DMS79 treated with DMSO at 0.1 percent for 48 hours (cell line): ENCODE results near the gene BMP7.
A peak's percentile ranks its signal among the peaks of the same experiment; 100 is the strongest.
"Not testable (repeated sequence)": the region's sequence is repeated elsewhere in the genome, so short reads cannot be mapped to it uniquely, and the experiment has no call there.

Experiments used
- DNase-seq: peaks from one replicate; lab custom pipeline; 2025; lab: John Stamatoyannopoulos, UW

Gene BMP7

GRCh38 chr20:57287901-57288300 is 21.5 kb upstream of the BMP7 start:
- DNase-seq = no peak

GRCh38 chr20:57287007-57287880 is 20.8 kb upstream of the BMP7 start:
- peak; percentile 42 for DNase-seq

GRCh38 chr20:57283860-57284259 is 17.4 kb upstream of the BMP7 start:
- no peak for DNase-seq

GRCh38 chr20:57282670-57283361 is 16.4 kb upstream of the BMP7 start:
- DNase-seq = no peak

GRCh38 chr20:57281900-57282299 is 15.5 kb upstream of the BMP7 start:
- no peak for DNase-seq

DNA sequence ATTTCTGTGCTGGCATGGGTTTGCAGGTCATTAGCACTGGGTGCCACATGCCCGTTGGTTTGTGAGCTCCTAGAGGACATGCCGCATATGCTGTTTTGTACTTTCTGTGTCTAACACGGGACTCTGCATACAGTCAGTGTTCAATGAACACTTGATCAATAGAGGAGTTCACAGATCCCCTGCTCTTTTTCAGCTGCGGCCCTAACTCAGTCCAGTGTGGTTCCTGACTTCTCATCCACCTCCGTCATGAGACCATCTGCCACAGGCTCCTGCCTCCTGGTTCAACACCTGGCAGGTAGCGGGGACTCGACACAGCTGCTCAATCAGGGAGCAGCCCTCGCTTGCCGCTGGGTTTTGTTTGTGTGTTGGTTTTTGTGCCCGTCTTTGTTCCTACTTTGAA is 13.8 kb upstream of the BMP7 start:
- DNase-seq = no peak

DNA sequence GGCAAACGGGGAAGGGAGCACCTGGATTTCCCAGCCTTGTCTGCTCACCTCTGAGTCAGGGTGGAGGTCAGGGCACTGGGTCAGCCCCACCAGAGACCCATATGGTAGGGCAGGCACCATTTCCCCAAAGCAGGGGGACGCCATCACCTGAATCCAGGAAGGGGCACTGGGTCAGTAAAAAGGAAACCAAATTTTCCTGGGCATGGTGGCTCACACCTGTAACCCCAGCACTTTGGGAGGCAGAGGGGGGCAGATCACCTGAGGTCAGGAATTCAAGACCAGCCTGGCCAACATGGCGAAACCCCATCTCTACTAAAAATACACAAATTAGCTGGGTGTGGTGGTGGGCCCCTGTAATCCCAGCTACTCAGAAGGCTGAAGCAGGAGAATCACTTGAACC is 13.1 kb upstream of the BMP7 start:
- DNase-seq = not testable (repeated sequence)

GRCh38 chr20:57278457-57278856 is 12.0 kb upstream of the BMP7 start:
- DNase-seq = no peak

DNA sequence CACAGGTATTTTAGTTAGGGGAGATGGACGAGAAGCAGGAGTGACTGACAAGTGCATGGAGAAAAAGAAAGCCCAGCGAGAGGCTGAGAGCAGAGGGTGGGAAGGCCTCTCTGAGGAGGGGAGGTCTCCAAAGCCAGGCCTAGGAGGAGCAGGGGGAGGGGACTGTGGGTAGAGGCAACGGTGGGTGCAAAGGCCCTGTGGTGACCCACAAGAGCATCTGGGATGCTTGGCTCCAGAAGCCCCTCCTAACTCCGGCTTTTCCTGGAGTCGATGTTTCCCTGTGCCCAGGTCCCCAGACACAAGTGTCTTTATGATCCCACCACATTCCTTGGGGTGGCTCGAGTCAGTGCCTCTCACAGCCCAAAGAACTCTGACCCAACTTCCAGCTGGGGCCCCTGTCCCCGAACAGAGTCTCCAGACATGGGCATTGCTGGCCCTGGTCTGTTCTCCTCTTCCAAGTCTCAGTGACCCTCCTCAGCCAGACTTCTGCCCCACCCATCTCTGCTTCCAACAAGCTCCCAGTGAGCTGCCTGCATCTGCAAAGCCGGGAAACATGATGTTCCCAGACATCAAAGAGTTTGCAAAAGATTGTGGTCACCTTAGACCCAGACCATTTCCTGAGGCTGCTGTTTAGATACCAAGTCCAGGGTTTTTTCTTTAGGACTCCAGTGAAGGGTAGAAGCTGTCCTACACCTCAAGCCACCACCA is 11.1 kb upstream of the BMP7 start:
- DNase-seq = no peak

GRCh38 chr20:57276221-57276620 is 9.8 kb upstream of the BMP7 start:
- no peak for DNase-seq

GRCh38 chr20:57275813-57276212 is 9.4 kb upstream of the BMP7 start:
- no peak for DNase-seq

DNA sequence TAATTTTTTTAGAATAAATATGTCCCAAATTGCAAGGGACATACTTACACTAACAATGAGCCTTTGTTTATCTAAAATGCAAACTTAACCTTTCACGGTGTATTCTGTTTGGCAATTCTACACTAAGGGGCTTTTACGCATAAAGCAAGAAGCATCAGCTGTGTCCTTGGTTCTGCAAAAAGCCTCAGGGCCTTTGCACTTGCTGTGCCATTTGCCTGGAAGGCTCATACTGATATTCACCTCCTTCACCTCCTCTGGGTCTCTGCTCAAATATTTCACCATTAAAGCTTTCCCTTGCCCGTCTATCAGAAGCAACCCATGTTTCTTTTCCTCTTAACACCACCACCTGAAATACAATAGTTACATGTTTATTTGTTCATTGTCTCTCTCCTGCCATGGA is 8.9 kb upstream of the BMP7 start:
- no peak for DNase-seq

- no peak for DNase-seq
Measured at GRCh38 chr20:57274846-57275245, 8.4 kb upstream of the BMP7 start.

DNA sequence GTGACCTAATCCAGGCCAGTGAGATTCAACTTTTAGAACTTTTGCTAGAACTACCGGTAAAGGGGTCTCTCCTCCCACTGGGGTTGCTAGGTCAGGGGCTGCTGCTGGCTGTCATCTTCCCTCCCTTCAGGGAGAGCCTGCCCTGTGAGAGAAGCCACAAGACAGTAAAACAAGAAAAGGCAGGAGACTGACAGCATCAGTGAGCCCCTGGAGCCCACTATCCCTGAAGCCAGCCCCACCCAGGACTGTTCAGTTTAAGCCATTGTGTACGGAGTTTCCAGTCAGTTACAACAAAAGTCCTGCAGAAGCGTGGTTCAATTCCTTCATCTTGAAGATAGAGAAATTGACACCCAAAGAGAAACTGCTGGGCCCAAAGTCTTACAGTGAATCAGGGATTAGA is 7.9 kb upstream of the BMP7 start:
- no peak for DNase-seq

DNA sequence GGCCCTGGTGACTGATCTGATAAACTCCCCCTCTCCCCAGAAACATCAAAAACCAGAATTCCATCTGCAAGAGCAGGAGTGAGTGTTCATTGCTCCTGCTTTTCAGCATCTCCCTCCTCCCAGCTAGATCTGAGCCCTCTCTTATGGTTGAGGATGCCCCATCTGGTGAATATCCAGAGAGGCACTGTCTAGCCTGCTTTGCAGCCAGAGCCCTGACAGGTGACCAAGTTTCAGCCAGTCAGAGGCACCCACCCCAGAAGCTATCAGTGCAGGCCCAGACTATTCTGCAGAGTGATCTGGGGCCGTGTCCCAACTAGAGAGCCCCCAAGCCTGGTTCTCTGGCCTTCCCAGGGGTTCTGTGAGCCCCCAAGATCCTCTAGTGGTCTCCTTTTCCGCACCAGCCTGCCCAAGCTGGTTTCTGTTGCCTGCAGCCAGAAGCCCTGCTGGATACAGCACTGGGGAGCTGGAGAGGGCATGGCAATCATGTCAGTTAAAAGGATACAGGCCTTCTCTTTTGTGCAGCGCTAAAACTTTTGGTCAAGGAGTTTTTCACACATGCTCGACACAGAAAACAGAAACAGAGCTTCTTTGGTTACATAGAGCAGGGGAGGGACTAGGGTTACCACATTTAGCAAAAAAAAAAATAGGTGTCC is 6.6 kb upstream of the BMP7 start:
- DNase-seq = no peak

DNA sequence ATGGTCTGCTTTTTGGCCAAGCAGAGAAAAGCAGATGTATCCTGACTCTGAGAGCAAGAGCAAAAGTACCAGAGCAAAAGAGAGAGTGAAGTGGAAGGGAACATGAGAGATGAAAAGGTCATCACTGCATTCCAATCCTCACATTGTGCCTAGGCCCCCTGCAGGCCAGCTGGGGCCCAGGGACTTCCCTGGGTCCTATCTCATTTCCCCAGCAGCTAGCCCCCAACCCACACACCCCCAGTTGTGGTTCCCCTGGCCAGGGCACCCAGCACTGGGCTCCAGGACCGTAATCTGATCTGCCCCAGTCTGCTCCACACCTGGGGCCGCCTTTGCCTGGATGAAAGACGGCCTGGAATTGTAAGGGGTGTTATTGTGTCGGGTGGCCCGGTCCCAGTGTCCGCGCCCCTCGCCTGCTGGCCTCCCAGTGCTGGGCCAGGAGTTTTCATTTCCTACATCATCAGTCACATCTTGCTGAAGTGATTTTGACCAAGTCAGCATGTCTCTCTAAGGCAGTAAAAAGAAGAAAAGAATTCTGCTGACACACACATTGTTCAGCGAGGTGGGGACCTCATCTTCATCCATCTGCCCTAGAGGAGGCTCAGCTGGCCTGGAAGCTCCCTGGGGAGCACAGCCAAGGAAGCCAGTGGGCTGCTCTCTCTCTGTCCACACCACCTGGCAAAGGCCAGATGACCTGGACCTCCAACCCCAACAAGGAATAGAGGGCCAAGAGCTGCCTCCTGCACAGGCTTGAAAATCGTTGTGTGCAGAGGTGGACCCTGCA is 4.0 kb upstream of the BMP7 start:
- DNase-seq = no peak

DNA sequence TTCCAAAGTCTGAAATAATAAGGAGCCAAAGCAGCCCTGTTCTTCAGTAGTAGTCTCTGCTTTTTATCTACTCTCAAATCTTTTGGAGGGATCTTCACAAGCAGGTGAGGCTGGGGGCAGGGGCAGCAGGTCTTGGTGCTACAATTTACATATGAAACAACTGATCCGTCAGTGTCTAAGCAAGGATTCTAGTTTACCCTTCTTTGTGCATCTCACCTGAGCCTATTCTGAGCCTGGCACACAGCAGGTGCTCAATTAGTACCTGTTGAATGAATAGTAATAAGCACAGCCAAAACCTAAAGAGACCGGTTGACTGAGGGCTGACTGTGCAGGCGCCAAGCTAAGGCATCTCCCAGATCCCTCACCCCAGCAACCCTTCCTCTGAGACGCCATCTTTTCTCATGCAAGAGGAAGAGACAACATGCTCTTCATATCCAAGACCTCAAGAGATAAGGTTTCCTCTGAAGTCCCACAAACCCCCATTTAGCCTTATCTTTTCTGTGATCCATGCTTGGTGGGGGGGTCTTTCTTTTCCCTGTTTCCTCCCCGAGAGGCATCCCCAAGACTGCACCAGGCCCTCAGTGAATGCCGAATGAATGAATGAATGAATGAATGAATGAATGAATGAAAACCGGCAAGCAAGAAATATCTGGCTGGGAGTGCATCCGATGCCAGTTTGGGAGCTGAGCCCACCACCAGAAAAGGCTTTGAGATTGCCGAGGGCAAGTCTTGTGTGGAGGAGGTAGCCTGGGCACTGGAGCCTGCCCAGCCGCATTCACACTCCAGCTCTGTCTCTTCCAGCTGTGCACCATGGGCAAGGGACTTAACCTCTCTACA is 2.9 kb upstream of the BMP7 start:
- DNase-seq = no peak

DNA sequence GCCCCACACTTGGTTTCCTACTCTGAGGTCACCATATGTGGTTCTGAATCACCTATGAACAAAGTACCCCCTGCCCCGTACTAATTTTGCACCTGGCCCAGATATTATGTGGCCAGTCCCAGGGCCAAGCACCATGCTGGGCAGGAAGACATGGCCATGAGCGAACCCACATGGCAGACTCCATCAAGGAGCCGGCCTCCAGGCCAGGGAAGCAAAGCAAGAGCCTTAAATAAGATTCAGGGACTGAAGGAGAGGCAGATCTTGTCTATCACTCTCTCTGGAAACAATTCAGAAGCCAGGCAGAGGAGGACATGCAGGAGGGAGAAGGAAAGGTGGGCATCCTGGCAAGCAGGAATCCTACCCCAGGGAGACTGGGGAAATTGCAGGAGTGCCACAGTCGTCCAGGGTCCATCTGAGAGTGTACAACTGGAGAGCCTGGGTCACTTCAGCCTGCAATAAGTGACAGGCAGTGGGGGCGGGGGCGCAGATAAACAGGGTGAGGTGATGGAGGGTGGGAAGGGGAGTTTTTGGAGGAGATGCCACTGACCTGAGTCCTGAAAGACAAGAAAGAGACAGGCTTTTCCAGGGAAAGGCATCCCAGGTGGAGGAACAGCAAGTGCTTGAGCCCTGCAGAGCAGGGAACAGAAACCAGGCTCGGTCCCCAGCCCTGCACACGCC is 2.1 kb upstream of the BMP7 start:
- no peak for DNase-seq

DNA sequence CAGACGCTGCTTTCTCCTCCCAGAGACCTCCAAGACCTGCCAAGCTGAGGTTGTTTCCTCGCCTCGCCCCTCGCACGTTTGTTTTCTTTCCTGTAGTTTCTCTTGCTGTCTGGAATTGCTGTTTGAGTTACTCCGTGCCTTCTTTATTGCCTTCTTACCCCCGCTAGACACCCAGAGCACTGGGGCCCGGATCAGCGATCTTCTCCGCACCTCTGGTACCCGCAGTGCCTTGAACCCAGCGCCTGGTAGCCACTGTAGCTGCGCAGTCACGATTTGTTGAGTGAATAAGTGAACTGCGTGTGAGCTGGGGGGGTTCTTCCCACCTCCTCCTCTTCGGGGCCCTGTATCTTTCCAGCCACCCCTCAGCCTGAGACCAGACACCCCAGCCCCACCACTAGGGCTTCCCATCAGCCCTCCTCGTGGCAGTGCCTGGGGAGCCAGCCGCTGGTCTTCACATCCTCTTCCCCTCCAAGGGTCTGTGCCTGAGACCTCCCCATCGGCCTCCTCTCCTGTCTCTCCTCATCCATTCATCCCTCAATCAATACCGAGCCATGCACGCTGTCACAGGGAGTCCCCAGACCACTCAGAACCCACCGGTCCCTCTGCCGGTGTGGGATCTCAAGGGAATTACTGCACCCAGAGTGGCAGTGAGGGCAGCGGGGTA is 849 bp upstream of the BMP7 start:
- no peak for DNase-seq

DNA sequence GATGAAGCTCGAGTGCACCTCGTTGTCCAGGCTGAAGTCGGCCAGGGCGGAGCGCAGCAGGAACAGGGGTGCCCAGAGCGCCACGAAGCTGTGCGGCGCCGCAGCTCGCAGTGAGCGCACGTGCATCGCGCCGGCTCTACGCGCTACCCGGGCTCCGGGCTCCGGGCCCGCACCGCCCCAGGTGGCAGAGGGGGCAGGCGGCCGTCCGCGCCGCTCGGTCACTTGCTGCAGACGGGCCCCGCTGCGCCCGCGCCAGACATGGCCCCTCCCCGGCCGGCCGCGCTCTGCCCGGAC is 497 bp downstream of the BMP7 start:
- DNase-seq = no peak
